OCI-LY3 (cell line): ENCODE results near the gene COX11.

Experiments used
- H2AFZ ChIP-seq: fragments of 200-600, 300-600 bp; shearing (Covaris generic); 2 replicates; pipeline ENCODE4 v1.6.0; 2014; ENCODE audit warnings: antibody characterized with exemption, low read depth, low read length
- H3K27ac ChIP-seq: fragments of 200-600, 300-600 bp; sonication (generic); 2 replicates; pipeline ENCODE4 v1.5.1; 2014; ENCODE audit warnings: mild to moderate bottlenecking, low read length, moderate library complexity, mixed read lengths
- H3K27me3 ChIP-seq: fragments of 200-600, 300-600 bp; sonication (generic); 2 replicates; pipeline ENCODE4 v1.6.1; 2014; ENCODE audit warnings: low read depth, low read length, mixed read lengths
- H3K36me3 ChIP-seq: fragments of 200-600, 300-600 bp; sonication (generic); replicated peaks from 2 replicates; pipeline ENCODE3; 2014; ENCODE audit warnings: low read depth, low read length, mixed read lengths
- H3K4me1 ChIP-seq: fragments of 300-600, 200-600 bp; sonication (generic); 2 replicates; pipeline ENCODE4 v1.6.1; 2014; ENCODE audit warnings: low read length, mixed read lengths
- H3K4me2 ChIP-seq: fragments of 200-600, 300-600 bp; sonication (generic); 2 replicates; pipeline ENCODE4 v1.6.1; 2014; ENCODE audit warnings: low read length, mixed read lengths
- H3K4me3 ChIP-seq: fragments of 300-600, 200-600 bp; sonication (generic); 2 replicates; pipeline ENCODE4 v1.5.1; 2014; ENCODE audit warnings: antibody characterized with exemption, mild to moderate bottlenecking, low read length, moderate library complexity
- H3K79me2 ChIP-seq: fragments of 300-600, 200-600 bp; shearing (Covaris generic); 2 replicates; pipeline ENCODE4 v1.6.1; 2014; ENCODE audit warnings: mild to moderate bottlenecking, low read length, mixed read lengths
- H3K9ac ChIP-seq: fragments of 300-600, 200-600 bp; shearing (Covaris generic); 2 replicates; pipeline ENCODE4 v1.6.0; 2014; ENCODE audit warnings: mild to moderate bottlenecking, low read length, moderate library complexity
- H3K9me3 ChIP-seq: fragments of 200-600, 300-600 bp; shearing (Covaris generic); 2 replicates; pipeline ENCODE4 v1.6.1; 2014; ENCODE audit warnings: low read length, mixed read lengths; ENCODE audit not compliant: insufficient read depth
- H4K20me1 ChIP-seq: fragments of 200-600, 300-600 bp; sonication (generic); 2 replicates; pipeline ENCODE4 v1.6.1; 2016; ENCODE audit warnings: low read length, mixed read lengths; ENCODE audit not compliant: insufficient read depth
- CTCF ChIP-seq: fragments of 200-600, 300-600 bp; sonication (generic); IDR thresholded peaks from 2 replicates; pipeline ENCODE4 v1.5.1; 2014; ENCODE audit warnings: antibody characterized with exemption, low read length, low read depth
- EZH2phosphoT487 ChIP-seq: fragments of 200-600 bp; shearing (Covaris generic); IDR thresholded peaks from 2 replicates; pipeline ENCODE4 v1.6.1; 2018; ENCODE audit warnings: antibody characterized with exemption, mixed run types, low read depth

The COX11 gene

GRCh38 chr17:54985476-54985875 lies 17.0 kb upstream of the COX11 start:
- H3K4me1 ChIP-seq, result no peaks in the 10 kb centered on the region
- H3K36me3 ChIP-seq, result no peaks in the 10 kb centered on the region
- no peaks in the 10 kb centered on the region for H3K27me3 ChIP-seq
- H4K20me1 ChIP-seq, result no peaks in the 10 kb centered on the region
- no peak overlapping the region for H3K4me2 ChIP-seq
- H3K9me3 ChIP-seq, result no peaks in the 10 kb centered on the region
- no peak for TF ChIP-seq CTCF
- TF ChIP-seq EZH2phosphoT487, result no peak
- H3K79me2 ChIP-seq, result no peaks in the 10 kb centered on the region
- H2AFZ ChIP-seq, result no peak overlapping the region
- H3K9ac ChIP-seq, result no peak overlapping the region
- H3K27ac ChIP-seq, result no peak overlapping the region
- H3K4me3 ChIP-seq, result no peak overlapping the region

GRCh38 chr17:54983260-54983659 lies 14.8 kb upstream of the COX11 start:
- H3K79me2 ChIP-seq, result no peaks in the 10 kb centered on the region
- no peaks in the 10 kb centered on the region for H3K4me1 ChIP-seq
- H3K9ac ChIP-seq, result no peak overlapping the region
- H4K20me1 ChIP-seq, result no peaks in the 10 kb centered on the region
- no peak overlapping the region for H2AFZ ChIP-seq
- no peak overlapping the region for H3K4me2 ChIP-seq
- H3K36me3 ChIP-seq, result no peaks in the 10 kb centered on the region
- TF ChIP-seq CTCF (no peak), EZH2phosphoT487 (no peak)
- no peak overlapping the region for H3K4me3 ChIP-seq
- H3K27ac ChIP-seq, result no peak overlapping the region
- H3K27me3 ChIP-seq, result no peaks in the 10 kb centered on the region
- no peaks in the 10 kb centered on the region for H3K9me3 ChIP-seq

GRCh38 chr17:54982399-54982798 lies 13.9 kb upstream of the COX11 start:
- no peak overlapping the region for H2AFZ ChIP-seq
- no peaks in the 10 kb centered on the region for H3K36me3 ChIP-seq
- no peak overlapping the region for H3K4me3 ChIP-seq
- no peaks in the 10 kb centered on the region for H3K9me3 ChIP-seq
- TF ChIP-seq CTCF (no peak), EZH2phosphoT487 (no peak)
- H3K9ac ChIP-seq, result no peak overlapping the region
- H3K4me2 ChIP-seq, result no peak overlapping the region
- H3K79me2 ChIP-seq, result no peaks in the 10 kb centered on the region
- H4K20me1 ChIP-seq, result no peaks in the 10 kb centered on the region
- H3K27ac ChIP-seq, result no peak overlapping the region
- H3K27me3 ChIP-seq, result no peaks in the 10 kb centered on the region
- no peaks in the 10 kb centered on the region for H3K4me1 ChIP-seq

- Histone ChIP-seq H3K36me3 (no peaks in the 10 kb centered on the region), H3K4me2 (no peak overlapping the region), H4K20me1 (no peaks in the 10 kb centered on the region), H3K27me3 (no peaks in the 10 kb centered on the region), H3K79me2 (no peaks in the 10 kb centered on the region), H3K4me1 (no peaks in the 10 kb centered on the region), H3K27ac (no peak overlapping the region), H3K9me3 (no peaks in the 10 kb centered on the region), H2AFZ (no peak overlapping the region), H3K9ac (no peak overlapping the region), H3K4me3 (no peak overlapping the region)
- no peak for TF ChIP-seq CTCF
- no peak for TF ChIP-seq EZH2phosphoT487
Observed at GRCh38 chr17:54980375-54980774, 11.9 kb upstream of the COX11 start.
